Measurements from ENCODE around the gene EFHC1. TPM values are rescaled to one million over a fixed set of nuclear protein-coding genes. Genes with fewer than 3 reads are reported as not detected.
"Not testable (repeated sequence)": the region's sequence is repeated elsewhere in the genome, so short reads cannot be mapped to it uniquely, and the experiment has no call there.

Gene EFHC1
- total RNA-seq, 1 experiment from 2014 or later, result 26.9 TPM

- ChIA-PET POLR2A (interaction anchor here (1.1 kb wide), 1 partner anchor 9 kb away, joined by 3 read pairs; no protein-coding TSS in a partner anchor), CTCF (interaction anchor here (0.9 kb wide), 1 partner anchor 119 kb away, joined by 3 read pairs; no protein-coding TSS in a partner anchor)
- no peak for TF ChIP-seq CTCF (IDR thresholded peaks at IDR 0.05; ENCODE audit: unreplicated experiment)
- no peaks in the 10 kb centered on the region for H3K27me3 Mint-ChIP-seq (ENCODE audit: insufficient read depth, unreplicated experiment)
- intact Hi-C loops (cut with micrococcal nuclease), result no loop called here
- BruUV-seq (replicated peaks), result no TSS peak
- H3K9me3 Mint-ChIP-seq (ENCODE audit: unreplicated experiment), result no peaks in the 10 kb centered on the region
- peaks cover 20% of the 10 kb centered on the region for H3K4me1 Mint-ChIP-seq (ENCODE audit: insufficient read depth, unreplicated experiment)
- no peak overlapping the region for H3K27ac Mint-ChIP-seq (ENCODE audit: low read depth, unreplicated experiment)
- H3K36me3 Mint-ChIP-seq (ENCODE audit: insufficient read depth, unreplicated experiment), result no peaks in the 10 kb centered on the region
- no peak for DNase-seq (ENCODE audit: unreplicated experiment)
- no peak overlapping the region for H3K4me3 Mint-ChIP-seq (ENCODE audit: unreplicated experiment)
Measured at GRCh38 chr6:52381249-52381648, 38.9 kb upstream of the EFHC1 start.

GRCh38 chr6:52384145-52384766 is 35.9 kb upstream of the EFHC1 start:
- ChIA-PET CTCF (interaction anchor here (0.7 kb wide), 1 partner anchor 253 kb away, joined by 3 read pairs; no protein-coding TSS in a partner anchor), POLR2A (interaction anchor here (0.6 to 0.8 kb wide), 2 partner anchors 22 to 201 kb away, joined by 3 read pairs; partner anchors contain the start of gene PAQR8)
- no peak for TF ChIP-seq CTCF (IDR thresholded peaks at IDR 0.05; ENCODE audit: unreplicated experiment)
- Mint-ChIP-seq H3K27me3 (ENCODE audit: insufficient read depth, unreplicated experiment) (no peaks in the 10 kb centered on the region), H3K4me3 (ENCODE audit: unreplicated experiment) (no peak overlapping the region), H3K36me3 (ENCODE audit: insufficient read depth, unreplicated experiment) (no peaks in the 10 kb centered on the region), H3K4me1 (ENCODE audit: insufficient read depth, unreplicated experiment) (peaks cover 17% of the 10 kb centered on the region), H3K9me3 (ENCODE audit: unreplicated experiment) (no peaks in the 10 kb centered on the region), H3K27ac (ENCODE audit: low read depth, unreplicated experiment) (peak overlapping the region; percentile 10)
- peak; percentile 15 for DNase-seq (ENCODE audit: unreplicated experiment)
- intact Hi-C loops (cut with micrococcal nuclease), result no loop called here
- BruUV-seq (replicated peaks), result no TSS peak

- BruUV-seq (replicated peaks), result no TSS peak
- Mint-ChIP-seq H3K4me1 (ENCODE audit: insufficient read depth, unreplicated experiment) (peaks cover 25% of the 10 kb centered on the region), H3K27ac (ENCODE audit: low read depth, unreplicated experiment) (no peak overlapping the region), H3K27me3 (ENCODE audit: insufficient read depth, unreplicated experiment) (no peaks in the 10 kb centered on the region), H3K4me3 (ENCODE audit: unreplicated experiment) (no peak overlapping the region), H3K36me3 (ENCODE audit: insufficient read depth, unreplicated experiment) (no peaks in the 10 kb centered on the region), H3K9me3 (ENCODE audit: unreplicated experiment) (no peaks in the 10 kb centered on the region)
- ChIA-PET POLR2A (interaction anchor here (0.8 kb wide), 1 partner anchor 23 kb away, joined by 3 read pairs; the partner anchor contains the start of gene PAQR8), CTCF (interaction anchor here (0.5 kb wide), 1 partner anchor 697 kb away, joined by 3 read pairs; no protein-coding TSS in a partner anchor)
- DNase-seq (ENCODE audit: unreplicated experiment), result no peak
- intact Hi-C loops (cut with micrococcal nuclease), result no loop called here
- no peak for TF ChIP-seq CTCF (IDR thresholded peaks at IDR 0.05; ENCODE audit: unreplicated experiment)
Measured at GRCh38 chr6:52385074-52385473, 35.1 kb upstream of the EFHC1 start.

GRCh38 chr6:52388119-52388518 is 32.0 kb upstream of the EFHC1 start:
- H3K4me3 Mint-ChIP-seq (ENCODE audit: unreplicated experiment); H3K9me3 Mint-ChIP-seq (ENCODE audit: unreplicated experiment); H3K27ac Mint-ChIP-seq (ENCODE audit: low read depth, unreplicated experiment); DNase-seq (ENCODE audit: unreplicated experiment); BruUV-seq (replicated peaks); H3K27me3 Mint-ChIP-seq (ENCODE audit: insufficient read depth, unreplicated experiment); intact Hi-C loops (cut with micrococcal nuclease); H3K36me3 Mint-ChIP-seq (ENCODE audit: insufficient read depth, unreplicated experiment): not testable (repeated sequence)
- ChIA-PET CTCF (interaction anchor here (0.6 to 2.7 kb wide), 5 partner anchors 11 to 103 kb away, joined by 3 to 11 read pairs (median 3); no protein-coding TSS in a partner anchor), POLR2A (interaction anchor here (1.1 kb wide), 1 partner anchor 11 kb away, joined by 3 read pairs; no protein-coding TSS in a partner anchor)
- peaks cover 34% of the 10 kb centered on the region for H3K4me1 Mint-ChIP-seq (ENCODE audit: insufficient read depth, unreplicated experiment)

All from MCF 10A (cell line).